ENCODE results near the gene MSH5.

DNA sequence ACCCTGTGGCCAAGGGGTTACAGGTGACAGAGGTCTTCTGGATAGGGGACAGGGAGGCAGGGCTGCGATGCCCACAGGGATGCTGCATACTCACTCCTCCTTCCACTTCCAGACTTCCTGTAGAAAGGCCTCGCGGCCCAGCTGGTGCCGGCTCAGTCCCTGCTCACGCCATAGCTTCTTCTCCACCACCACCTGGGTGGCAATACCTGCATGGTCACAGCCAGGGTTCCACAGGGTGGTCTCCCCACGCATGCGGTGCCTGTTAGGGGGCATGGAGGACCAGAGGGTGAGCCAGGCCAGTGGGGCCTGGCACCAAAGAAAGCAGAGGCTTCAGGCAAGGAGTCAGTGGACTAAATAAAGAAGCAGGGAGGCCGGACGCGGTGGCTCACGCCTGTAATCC is 45.7 kb downstream of the MSH5 start:
- no peak for TF ChIP-seq EZH2 (IDR thresholded peaks at IDR 0.05)
- TF ChIP-seq, protein P1, sequence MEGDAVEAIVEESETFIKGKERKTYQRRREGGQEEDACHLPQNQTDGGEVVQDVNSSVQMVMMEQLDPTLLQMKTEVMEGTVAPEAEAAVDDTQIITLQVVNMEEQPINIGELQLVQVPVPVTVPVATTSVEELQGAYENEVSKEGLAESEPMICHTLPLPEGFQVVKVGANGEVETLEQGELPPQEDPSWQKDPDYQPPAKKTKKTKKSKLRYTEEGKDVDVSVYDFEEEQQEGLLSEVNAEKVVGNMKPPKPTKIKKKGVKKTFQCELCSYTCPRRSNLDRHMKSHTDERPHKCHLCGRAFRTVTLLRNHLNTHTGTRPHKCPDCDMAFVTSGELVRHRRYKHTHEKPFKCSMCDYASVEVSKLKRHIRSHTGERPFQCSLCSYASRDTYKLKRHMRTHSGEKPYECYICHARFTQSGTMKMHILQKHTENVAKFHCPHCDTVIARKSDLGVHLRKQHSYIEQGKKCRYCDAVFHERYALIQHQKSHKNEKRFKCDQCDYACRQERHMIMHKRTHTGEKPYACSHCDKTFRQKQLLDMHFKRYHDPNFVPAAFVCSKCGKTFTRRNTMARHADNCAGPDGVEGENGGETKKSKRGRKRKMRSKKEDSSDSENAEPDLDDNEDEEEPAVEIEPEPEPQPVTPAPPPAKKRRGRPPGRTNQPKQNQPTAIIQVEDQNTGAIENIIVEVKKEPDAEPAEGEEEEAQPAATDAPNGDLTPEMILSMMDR (IDR thresholded peaks at IDR 0.05) = no peak
- no peak for TF ChIP-seq EZH2phosphoT487 (IDR thresholded peaks at IDR 0.05)

Data from neural progenitor cell (in vitro differentiated cells).